Colonic mucosa (tissue), 4 donors: ENCODE measurements around the gene LCN9. TPM values are rescaled to one million over a fixed set of nuclear protein-coding genes. Genes with fewer than 3 reads are reported as not detected.

Experiments
- DNase-seq: peaks from one replicate; pipeline ENCODE4 v3.0.0-alpha.2; 2020
- H3K27ac ChIP-seq: fragments of 200-600 bp; one replicate; pipeline ENCODE4 v1.8.0; 2021
- H3K27me3 ChIP-seq: fragments of 200-600 bp; one replicate; pipeline ENCODE4 v1.8.0; 2021
- H3K36me3 ChIP-seq: fragments of 200-600 bp; one replicate; pipeline ENCODE4 v1.8.0; 2021
- H3K4me1 ChIP-seq: fragments of 200-600 bp; one replicate; pipeline ENCODE4 v1.8.0; 2021; ENCODE audit warnings: mild to moderate bottlenecking
- H3K4me3 ChIP-seq: fragments of 200-600 bp; one replicate; pipeline ENCODE4 v1.8.0; 2021
- H3K9ac ChIP-seq, 2 donors: one replicate each; pipeline ENCODE4 v1.7.0; 2013; ENCODE audit warnings: control low read depth in 2 of 2, low read depth in 2 of 2, low read length in 2 of 2
- H3K9me3 ChIP-seq: fragments of 200-600 bp; one replicate; pipeline ENCODE4 v1.8.0; 2021
- CTCF ChIP-seq: fragments of 200-600 bp; IDR thresholded peaks from one replicate; pipeline ENCODE4 v1.8.0; 2022; ENCODE audit warnings: antibody characterized with exemption, mild to moderate bottlenecking
- intact Hi-C: fragments of 100-400 bp; cut with DNase I; formaldehyde crosslinking; loops from one replicate; pipeline ENCODE4 v1.14.1; 2022
- total RNA-seq, 2 donors: library from RNA; stranded (reverse); fragmentation: NEBNext Ultra II Directional in 1 of 2; extraction: Animal tissue kit (Norgen Biotek cat#: 25700) in 1 of 2; gene quantifications; one replicate each; pipeline ENCODE4 v1.2.1, GENCODE V29; 2021
- donor health status: healthy.
- donor health status: DM: no; HTN: no; CAD: no.
- donor health status: DM: no; HTN: no; CAD: no.

LCN9 gene
- total RNA-seq, 2 donors from 2014 or later, result not detected

DNA sequence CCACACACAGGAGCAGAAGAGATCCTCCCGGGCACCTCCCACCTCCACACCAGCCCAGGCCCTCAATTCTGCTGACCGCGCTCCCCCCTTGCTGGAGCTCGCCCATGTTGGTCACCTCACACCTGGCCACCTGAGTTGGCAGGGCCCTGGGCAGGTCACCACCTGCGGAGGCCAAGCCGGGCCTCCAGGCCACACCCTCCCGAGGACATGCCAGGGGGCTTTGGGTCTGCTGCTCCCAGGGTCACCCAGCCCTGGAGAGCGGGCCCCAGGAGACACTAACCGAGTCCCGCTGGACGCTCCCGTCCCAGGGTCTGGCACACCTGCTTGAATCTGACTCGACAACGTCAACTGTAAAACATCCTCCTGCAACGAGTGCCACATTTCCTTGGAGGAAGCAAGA is 34.1 kb downstream of the LCN9 start:
- Histone ChIP-seq H3K9me3 (no peaks in the 10 kb centered on the region), H3K27me3 (peaks cover 1% of the 10 kb centered on the region), H3K4me1 (no peaks in the 10 kb centered on the region), H3K4me3 (no peak overlapping the region), H3K36me3 (no peaks in the 10 kb centered on the region), H3K27ac (no peak overlapping the region), H3K9ac (no peak overlapping the region)
- intact Hi-C loops, result no loop called here
- no peak for TF ChIP-seq CTCF
- DNase-seq, result no peak

- H3K36me3 ChIP-seq, result no peaks in the 10 kb centered on the region
- no peak for TF ChIP-seq CTCF
- no peak overlapping the region for H3K9ac ChIP-seq
- no peaks in the 10 kb centered on the region for H3K9me3 ChIP-seq
- peaks cover 10% of the 10 kb centered on the region for H3K27me3 ChIP-seq
- intact Hi-C loops, result no loop called here
- H3K27ac ChIP-seq, result no peak overlapping the region
- no peaks in the 10 kb centered on the region for H3K4me1 ChIP-seq
- H3K4me3 ChIP-seq, result no peak overlapping the region
- DNase-seq, result no peak
Measured at GRCh38 chr9:135698236-135698635, 35.1 kb downstream of the LCN9 start.

GRCh38 chr9:135698767-135699166 is 35.7 kb downstream of the LCN9 start:
- H3K27ac ChIP-seq, result no peak overlapping the region

DNA sequence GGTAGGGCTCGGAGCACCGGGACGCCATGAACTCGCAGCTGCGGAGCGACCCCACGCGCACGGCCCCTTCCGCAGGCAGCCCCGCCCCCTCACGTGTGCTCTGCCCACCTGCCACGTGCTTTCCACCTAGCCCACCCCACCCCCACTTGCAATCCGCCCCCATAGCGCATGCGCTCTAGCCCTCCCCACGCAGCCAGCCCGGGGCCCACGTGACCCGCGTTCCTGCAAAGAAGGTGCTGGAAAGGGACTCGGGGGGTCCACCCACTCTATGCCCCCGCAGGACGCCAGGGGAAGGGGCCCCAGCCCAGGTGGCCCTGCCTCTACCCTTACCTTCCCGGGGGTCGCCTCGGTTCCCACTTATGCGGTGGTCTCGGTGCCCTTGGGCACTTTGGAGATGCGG is 36.3 kb downstream of the LCN9 start, which contains the start of gene SOHLH1:
Gene SOHLH1 (minus strand): TSS at position 42 of the 400 bp plus-strand sequence. CDS start 14 bp downstream, at position 28.
- TF ChIP-seq CTCF, result no peak
- H3K9ac ChIP-seq, result no peak within 1 kb of the TSS
- DNase-seq, result no peak
- no peak within 1 kb of the TSS for H3K4me3 ChIP-seq
- H3K27ac ChIP-seq, result no peak within 1 kb of the TSS
- H3K36me3 ChIP-seq, result no peaks in the 10 kb centered on the region
- peaks cover 10% of the 10 kb centered on the region for H3K27me3 ChIP-seq
- H3K9me3 ChIP-seq, result no peaks in the 10 kb centered on the region
- H3K4me1 ChIP-seq, result no peaks in the 10 kb centered on the region
- intact Hi-C loops, result no loop called here

More at GRCh38 chr9:135698767-135699166, 35.7 kb downstream of the LCN9 start:
- Histone ChIP-seq H3K9ac (no peak overlapping the region), H3K4me1 (no peaks in the 10 kb centered on the region), H3K4me3 (no peak overlapping the region), H3K9me3 (no peaks in the 10 kb centered on the region), H3K27me3 (peaks cover 10% of the 10 kb centered on the region), H3K36me3 (no peaks in the 10 kb centered on the region)
- intact Hi-C loops, result no loop called here
- no peak for TF ChIP-seq CTCF
- no peak for DNase-seq

GRCh38 chr9:135700525-135700924 is 37.4 kb downstream of the LCN9 start:
- no peak for TF ChIP-seq CTCF
- Histone ChIP-seq H3K27ac (no peak overlapping the region), H3K9me3 (no peaks in the 10 kb centered on the region), H3K4me1 (no peaks in the 10 kb centered on the region), H3K9ac (no peak overlapping the region), H3K27me3 (peaks cover 14% of the 10 kb centered on the region), H3K36me3 (no peaks in the 10 kb centered on the region), H3K4me3 (no peak overlapping the region)
- intact Hi-C loops, result no loop called here
- DNase-seq, result no peak
